ENCODE measurements around the gene CREBBP.

Gene CREBBP

GRCh38 chr16:3739636-3740035 is 140.9 kb downstream of the CREBBP start:
- TF ChIP-seq CTCF (IDR thresholded peaks at IDR 0.05) (no peak), ZFX (IDR thresholded peaks at IDR 0.05; ENCODE audit: borderline replicate concordance) (no peak)
- H3K27ac ChIP-seq = no peak overlapping the region

GRCh38 chr16:3738541-3738940 is 142.0 kb downstream of the CREBBP start:
- no peak for TF ChIP-seq CTCF (IDR thresholded peaks at IDR 0.05)
- no peak for TF ChIP-seq ZFX (IDR thresholded peaks at IDR 0.05; ENCODE audit: borderline replicate concordance)
- 0 out of 2 replicates have a peak overlapping the region, but pooled peaks have one; percentile 13 for H3K27ac ChIP-seq

GRCh38 chr16:3738128-3738527 is 142.4 kb downstream of the CREBBP start:
- no peak for TF ChIP-seq ZFX (IDR thresholded peaks at IDR 0.05; ENCODE audit: borderline replicate concordance)
- TF ChIP-seq CTCF (IDR thresholded peaks at IDR 0.05) = no peak

GRCh38 chr16:3737181-3737580 is 143.3 kb downstream of the CREBBP start:
- TF ChIP-seq CTCF (IDR thresholded peaks at IDR 0.05) = no peak
- TF ChIP-seq ZFX (IDR thresholded peaks at IDR 0.05; ENCODE audit: borderline replicate concordance) = no peak

More at GRCh38 chr16:3738128-3738527, 142.4 kb downstream of the CREBBP start:
- H3K27ac ChIP-seq = no peak overlapping the region

GRCh38 chr16:3736116-3736515 is 144.4 kb downstream of the CREBBP start:
- TF ChIP-seq ZFX (IDR thresholded peaks at IDR 0.05; ENCODE audit: borderline replicate concordance) = no peak
- TF ChIP-seq CTCF (IDR thresholded peaks at IDR 0.05) = no peak
- no peak overlapping the region for H3K27ac ChIP-seq

More at GRCh38 chr16:3737181-3737580, 143.3 kb downstream of the CREBBP start:
- H3K27ac ChIP-seq = no peak overlapping the region

GRCh38 chr16:3735541-3735940 is 145.0 kb downstream of the CREBBP start:
- H3K27ac ChIP-seq = no peak overlapping the region
- TF ChIP-seq ZFX (IDR thresholded peaks at IDR 0.05; ENCODE audit: borderline replicate concordance) = no peak
- TF ChIP-seq CTCF (IDR thresholded peaks at IDR 0.05) = no peak

- no peak for TF ChIP-seq CTCF (IDR thresholded peaks at IDR 0.05)
- TF ChIP-seq ZFX (IDR thresholded peaks at IDR 0.05; ENCODE audit: borderline replicate concordance) = no peak
- H3K27ac ChIP-seq = no peak overlapping the region
Observed at GRCh38 chr16:3734758-3735221, 145.7 kb downstream of the CREBBP start.
